OCI-LY3 (cell line): Measurements from ENCODE around the gene CLDN15.

Source experiments
- H2AFZ ChIP-seq: fragments of 200-600, 300-600 bp; shearing (Covaris generic); 2 replicates; pipeline ENCODE4 v1.6.0; 2014; ENCODE audit warnings: antibody characterized with exemption, low read depth, low read length
- H3K27ac ChIP-seq: fragments of 200-600, 300-600 bp; sonication (generic); 2 replicates; pipeline ENCODE4 v1.5.1; 2014; ENCODE audit warnings: mild to moderate bottlenecking, low read length, moderate library complexity, mixed read lengths
- H3K27me3 ChIP-seq: fragments of 200-600, 300-600 bp; sonication (generic); 2 replicates; pipeline ENCODE4 v1.6.1; 2014; ENCODE audit warnings: low read depth, low read length, mixed read lengths
- H3K36me3 ChIP-seq: fragments of 200-600, 300-600 bp; sonication (generic); replicated peaks from 2 replicates; pipeline ENCODE3; 2014; ENCODE audit warnings: low read depth, low read length, mixed read lengths
- H3K4me1 ChIP-seq: fragments of 300-600, 200-600 bp; sonication (generic); 2 replicates; pipeline ENCODE4 v1.6.1; 2014; ENCODE audit warnings: low read length, mixed read lengths
- H3K4me2 ChIP-seq: fragments of 200-600, 300-600 bp; sonication (generic); 2 replicates; pipeline ENCODE4 v1.6.1; 2014; ENCODE audit warnings: low read length, mixed read lengths
- H3K4me3 ChIP-seq: fragments of 300-600, 200-600 bp; sonication (generic); 2 replicates; pipeline ENCODE4 v1.5.1; 2014; ENCODE audit warnings: antibody characterized with exemption, mild to moderate bottlenecking, low read length, moderate library complexity
- H3K79me2 ChIP-seq: fragments of 300-600, 200-600 bp; shearing (Covaris generic); 2 replicates; pipeline ENCODE4 v1.6.1; 2014; ENCODE audit warnings: mild to moderate bottlenecking, low read length, mixed read lengths
- H3K9ac ChIP-seq: fragments of 300-600, 200-600 bp; shearing (Covaris generic); 2 replicates; pipeline ENCODE4 v1.6.0; 2014; ENCODE audit warnings: mild to moderate bottlenecking, low read length, moderate library complexity
- H3K9me3 ChIP-seq: fragments of 200-600, 300-600 bp; shearing (Covaris generic); 2 replicates; pipeline ENCODE4 v1.6.1; 2014; ENCODE audit warnings: low read length, mixed read lengths; ENCODE audit not compliant: insufficient read depth
- H4K20me1 ChIP-seq: fragments of 200-600, 300-600 bp; sonication (generic); 2 replicates; pipeline ENCODE4 v1.6.1; 2016; ENCODE audit warnings: low read length, mixed read lengths; ENCODE audit not compliant: insufficient read depth
- CTCF ChIP-seq: fragments of 200-600, 300-600 bp; sonication (generic); IDR thresholded peaks from 2 replicates; pipeline ENCODE4 v1.5.1; 2014; ENCODE audit warnings: antibody characterized with exemption, low read length, low read depth
- EZH2phosphoT487 ChIP-seq: fragments of 200-600 bp; shearing (Covaris generic); IDR thresholded peaks from 2 replicates; pipeline ENCODE4 v1.6.1; 2018; ENCODE audit warnings: antibody characterized with exemption, mixed run types, low read depth

CLDN15 gene

GRCh38 chr7:101278461-101279292 lies 41.1 kb upstream of the CLDN15 start:
- Histone ChIP-seq H3K4me3 (no peak overlapping the region), H3K36me3 (no peaks in the 10 kb centered on the region), H3K4me2 (no peak overlapping the region), H3K9ac (no peak overlapping the region), H3K9me3 (no peaks in the 10 kb centered on the region), H2AFZ (no peak overlapping the region), H3K27me3 (no peaks in the 10 kb centered on the region), H3K4me1 (peaks cover 5% of the 10 kb centered on the region; the same call in 1 of the 2 replicates), H3K79me2 (no peaks in the 10 kb centered on the region), H3K27ac (no peak overlapping the region), H4K20me1 (no peaks in the 10 kb centered on the region)
- TF ChIP-seq EZH2phosphoT487 (no peak), CTCF (no peak)

- Histone ChIP-seq H3K36me3 (no peaks in the 10 kb centered on the region), H3K4me2 (no peak overlapping the region), H2AFZ (no peak overlapping the region), H3K27ac (no peak overlapping the region), H3K4me3 (no peak overlapping the region), H3K9ac (no peak overlapping the region), H3K79me2 (no peaks in the 10 kb centered on the region), H3K9me3 (no peaks in the 10 kb centered on the region), H4K20me1 (no peaks in the 10 kb centered on the region), H3K4me1 (no peaks in the 10 kb centered on the region), H3K27me3 (0 out of 2 replicates have a peak, but pooled peaks cover 2% of the 10 kb centered on the region)
- no peak for TF ChIP-seq EZH2phosphoT487
- no peak for TF ChIP-seq CTCF
Measured at GRCh38 chr7:101277155-101277554, 39.6 kb upstream of the CLDN15 start.

GRCh38 chr7:101273206-101273605 lies 35.6 kb upstream of the CLDN15 start:
- Histone ChIP-seq H4K20me1 (no peaks in the 10 kb centered on the region), H3K4me3 (no peak overlapping the region), H3K79me2 (no peaks in the 10 kb centered on the region), H3K36me3 (no peaks in the 10 kb centered on the region), H3K27ac (no peak overlapping the region), H3K4me1 (no peaks in the 10 kb centered on the region), H2AFZ (no peak overlapping the region), H3K4me2 (no peak overlapping the region), H3K27me3 (0 out of 2 replicates have a peak, but pooled peaks cover 2% of the 10 kb centered on the region), H3K9me3 (no peaks in the 10 kb centered on the region), H3K9ac (no peak overlapping the region)
- TF ChIP-seq CTCF (no peak), EZH2phosphoT487 (no peak)

GRCh38 chr7:101271021-101271420 lies 33.4 kb upstream of the CLDN15 start:
- 0 out of 2 replicates have a peak, but pooled peaks cover 2% of the 10 kb centered on the region for H3K27me3 ChIP-seq
- H3K79me2 ChIP-seq: no peaks in the 10 kb centered on the region
- no peak overlapping the region for H3K9ac ChIP-seq
- no peak overlapping the region for H3K4me2 ChIP-seq
- H2AFZ ChIP-seq: no peak overlapping the region
- no peaks in the 10 kb centered on the region for H3K36me3 ChIP-seq
- no peaks in the 10 kb centered on the region for H3K4me1 ChIP-seq
- no peak overlapping the region for H3K4me3 ChIP-seq
- no peaks in the 10 kb centered on the region for H3K9me3 ChIP-seq
- H3K27ac ChIP-seq: no peak overlapping the region
- TF ChIP-seq CTCF (no peak), EZH2phosphoT487 (no peak)
- no peaks in the 10 kb centered on the region for H4K20me1 ChIP-seq
